DLD1 (cell line): ENCODE results near the gene TIPRL.

Source experiments
- in situ Hi-C: cut with HindIII; loops from 2 replicates; pipeline ENCODE4 v1.10.0; 2017; ENCODE audit warnings: low sequenced_read_pairs

Gene TIPRL

GRCh38 chr1:168210312-168210711, 31.6 kb downstream of the TIPRL start:
- in situ Hi-C loops: no loop called here

- in situ Hi-C loops: no loop called here
Measured at GRCh38 chr1:168213349-168213748, 34.6 kb downstream of the TIPRL start.

- in situ Hi-C loops: no loop called here
Measured at GRCh38 chr1:168216171-168216570, 37.4 kb downstream of the TIPRL start.

GRCh38 chr1:168217664-168218063, 38.9 kb downstream of the TIPRL start:
- in situ Hi-C loops: no loop called here

DNA sequence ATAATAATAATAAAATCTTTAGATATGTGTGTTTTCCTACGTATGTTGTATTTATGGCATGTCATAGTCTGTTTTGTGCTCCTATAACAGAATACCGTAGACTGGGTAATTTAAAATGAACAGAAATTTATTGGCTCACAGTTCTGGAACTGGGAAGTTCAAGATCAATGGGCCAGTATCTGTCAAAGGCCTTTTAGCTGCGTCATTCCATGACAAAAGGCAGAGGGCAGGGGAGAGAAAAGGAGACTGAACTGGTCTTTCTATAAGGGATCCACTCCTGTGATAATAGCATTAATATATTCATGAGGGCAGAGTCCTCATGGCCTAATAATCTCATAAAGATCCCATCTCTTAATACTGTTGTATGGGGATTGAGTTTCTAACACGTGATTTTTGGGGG, 39.9 kb downstream of the TIPRL start:
- in situ Hi-C loops: no loop called here

DNA sequence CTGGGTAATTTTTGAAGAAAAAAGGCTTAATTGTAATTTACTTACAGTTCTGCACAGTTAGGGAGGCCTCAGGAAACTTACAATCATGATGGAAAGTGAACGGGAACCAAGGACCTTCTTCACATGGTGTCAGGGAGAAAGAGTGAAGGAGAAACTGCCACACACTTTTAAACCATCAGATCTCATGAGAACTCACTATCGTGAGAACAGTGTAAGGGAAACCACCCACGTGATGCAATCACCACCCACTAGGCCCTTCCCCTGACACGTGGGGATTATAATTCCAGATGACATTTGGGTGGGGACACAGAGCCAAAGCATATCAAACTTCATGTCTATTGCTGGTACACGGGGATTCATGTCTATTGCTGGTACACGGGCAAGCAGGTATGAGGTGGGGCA, 41.7 kb downstream of the TIPRL start:
- in situ Hi-C loops: no loop called here

- in situ Hi-C loops: no loop called here
Measured at GRCh38 chr1:168221275-168221674, 42.5 kb downstream of the TIPRL start.

- in situ Hi-C loops: no loop called here
Measured at GRCh38 chr1:168223261-168223660, 44.5 kb downstream of the TIPRL start.

DNA sequence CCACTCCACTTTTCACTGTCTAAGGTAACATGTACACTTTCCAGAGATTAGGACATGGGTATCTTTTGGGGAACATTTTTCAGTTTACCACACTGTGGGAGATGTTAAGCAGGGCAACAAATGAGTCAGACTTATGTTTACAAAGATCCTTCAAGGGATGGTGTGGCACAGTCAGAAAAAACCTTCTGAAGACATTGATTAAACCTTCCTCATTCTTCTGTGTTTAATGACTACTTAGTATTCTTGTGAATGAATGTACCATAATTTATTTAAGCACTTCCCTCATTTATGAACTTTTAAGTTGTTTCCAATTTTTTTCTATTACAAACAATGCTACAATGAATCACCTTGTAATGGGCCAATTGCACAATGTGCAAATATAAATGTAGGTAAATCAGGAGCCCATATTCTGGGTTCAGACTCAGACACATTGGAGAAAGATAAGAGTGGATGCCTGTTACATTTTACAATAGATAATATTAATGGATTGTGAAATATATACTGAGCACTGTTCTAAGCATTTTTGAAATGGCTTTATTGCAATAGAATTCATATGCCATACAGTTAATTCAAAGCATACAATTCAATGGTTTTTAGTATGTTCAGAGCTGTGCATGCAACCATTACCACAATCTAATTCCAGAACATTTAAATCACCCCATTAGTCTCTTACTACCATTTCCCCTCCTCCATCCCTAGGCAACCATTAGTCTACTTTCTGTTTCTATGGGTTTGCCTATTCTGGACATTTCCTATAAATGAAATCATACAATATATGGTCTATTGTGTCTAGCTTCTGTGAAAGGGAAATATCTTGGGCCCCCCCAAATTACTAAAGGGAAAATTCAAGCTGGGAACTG, 45.1 kb downstream of the TIPRL start:
- in situ Hi-C loops: no loop called here

DNA sequence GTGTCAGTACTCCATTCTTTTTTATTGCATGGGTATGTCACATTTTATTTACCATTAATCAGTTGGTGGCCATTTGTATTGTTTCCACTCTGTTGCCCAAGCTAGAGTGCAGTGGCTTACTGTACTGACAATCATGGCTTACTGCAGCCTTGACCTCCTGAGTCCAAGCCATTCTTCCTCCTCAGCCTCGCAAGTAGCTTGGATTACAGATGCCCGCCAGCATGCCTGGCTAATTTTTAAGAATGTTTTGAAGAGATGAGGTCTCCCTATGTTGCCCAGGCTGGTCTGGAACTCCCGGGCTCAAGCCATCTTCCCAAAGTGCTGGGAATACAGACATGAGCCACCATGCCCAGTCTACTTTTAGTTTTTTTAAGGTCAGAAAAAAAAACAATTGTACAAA, 46.2 kb downstream of the TIPRL start:
- in situ Hi-C loops: no loop called here

DNA sequence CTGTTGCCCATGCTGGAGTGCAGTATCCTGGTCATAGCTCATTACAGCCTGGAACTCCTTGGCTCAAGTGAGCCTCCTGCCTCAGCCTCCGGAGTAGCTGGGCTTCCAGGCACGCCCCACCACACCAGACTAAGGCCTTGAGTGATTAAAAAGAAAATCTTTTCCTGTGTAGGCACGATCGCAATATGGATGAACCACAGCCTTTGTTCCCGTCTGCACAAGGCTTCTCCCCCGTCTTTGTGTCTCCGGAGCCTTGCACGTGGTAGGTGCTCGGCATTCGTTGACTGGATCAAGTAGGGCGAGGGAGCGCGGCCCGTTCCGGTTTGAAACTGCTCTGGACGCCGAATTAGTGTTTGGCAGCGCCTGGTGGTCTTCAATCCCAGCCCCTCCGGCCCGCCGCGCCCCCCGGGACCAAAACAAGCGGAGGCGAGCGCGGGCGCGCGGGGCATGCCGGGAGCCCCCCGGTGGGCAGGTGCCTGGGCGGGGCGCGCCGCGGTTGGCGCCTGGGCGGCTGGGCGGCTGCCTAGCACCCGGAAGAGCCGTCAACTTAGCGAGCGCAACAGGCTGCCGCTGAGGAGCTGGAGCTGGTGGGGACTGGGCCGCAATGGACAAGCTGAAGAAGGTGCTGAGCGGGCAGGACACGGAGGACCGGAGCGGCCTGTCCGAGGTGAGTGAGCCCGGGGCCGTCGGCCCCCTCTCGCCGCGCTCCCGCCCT, 46.9 kb downstream of the TIPRL start, which contains the start of gene SFT2D2:
Gene SFT2D2, plus strand, starts transcription at position 529 of the 715 bp plus-strand sequence. Its CDS starts 76 bp downstream, at position 605.
- in situ Hi-C loops: no loop called here

DNA sequence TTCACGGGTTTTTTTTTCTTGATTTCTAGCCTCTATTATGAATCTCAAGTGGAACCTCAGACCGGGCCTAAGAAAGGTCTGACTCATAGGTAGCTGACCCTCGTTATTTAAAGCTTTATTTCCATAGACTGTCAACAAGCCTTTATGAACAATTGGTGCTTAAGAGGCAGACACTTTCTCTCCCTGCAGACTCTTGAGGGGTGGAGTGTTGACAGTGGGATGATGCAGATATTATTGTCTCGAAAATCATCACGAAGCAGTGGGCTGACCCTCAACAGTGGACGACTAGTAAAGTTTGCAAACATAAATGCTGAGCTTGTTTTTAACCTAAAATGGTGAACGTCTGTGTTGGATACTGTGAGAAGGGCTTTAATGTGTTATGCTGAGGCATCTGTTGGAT, 48.9 kb downstream of the TIPRL start:
- in situ Hi-C loops: no loop called here

DNA sequence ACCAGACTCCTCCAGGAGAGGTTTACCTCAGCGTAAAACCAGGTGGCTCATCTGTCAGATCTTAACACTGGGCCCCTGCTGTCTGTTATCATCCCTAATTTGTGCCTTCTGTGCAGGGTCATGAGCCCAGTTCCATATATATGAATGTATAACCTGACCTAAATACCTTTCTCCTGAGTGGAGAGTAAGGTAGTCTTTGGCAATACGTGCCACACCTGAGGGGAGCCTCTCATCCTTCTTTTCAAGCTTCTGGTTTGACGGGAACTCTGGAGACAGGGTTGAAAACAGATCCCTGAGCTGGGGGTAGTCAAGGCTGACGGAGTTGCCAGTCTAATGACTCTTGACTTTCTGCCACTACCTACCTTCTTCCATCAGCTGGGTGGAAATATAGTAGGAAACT, 51.1 kb downstream of the TIPRL start:
- in situ Hi-C loops: no loop called here

DNA sequence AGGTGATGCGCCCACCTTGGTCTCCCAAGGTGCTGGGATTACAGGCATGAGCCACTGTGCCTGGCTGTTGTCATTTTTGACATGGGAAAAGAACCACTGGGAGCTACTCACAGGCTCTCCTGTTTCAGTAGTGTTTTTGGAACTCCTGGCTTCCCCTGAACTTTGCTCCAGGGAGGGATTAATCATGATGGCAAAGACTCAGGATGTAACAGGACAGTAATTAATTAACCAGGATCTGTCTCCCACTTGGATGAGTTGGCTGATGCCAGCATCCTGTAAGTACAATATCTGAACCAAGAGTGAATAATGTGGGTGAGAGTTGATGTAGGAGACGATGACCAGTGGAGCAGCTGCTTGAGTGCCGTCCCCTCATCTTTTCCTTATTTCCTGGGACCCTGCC, 51.9 kb downstream of the TIPRL start:
- in situ Hi-C loops: no loop called here

DNA sequence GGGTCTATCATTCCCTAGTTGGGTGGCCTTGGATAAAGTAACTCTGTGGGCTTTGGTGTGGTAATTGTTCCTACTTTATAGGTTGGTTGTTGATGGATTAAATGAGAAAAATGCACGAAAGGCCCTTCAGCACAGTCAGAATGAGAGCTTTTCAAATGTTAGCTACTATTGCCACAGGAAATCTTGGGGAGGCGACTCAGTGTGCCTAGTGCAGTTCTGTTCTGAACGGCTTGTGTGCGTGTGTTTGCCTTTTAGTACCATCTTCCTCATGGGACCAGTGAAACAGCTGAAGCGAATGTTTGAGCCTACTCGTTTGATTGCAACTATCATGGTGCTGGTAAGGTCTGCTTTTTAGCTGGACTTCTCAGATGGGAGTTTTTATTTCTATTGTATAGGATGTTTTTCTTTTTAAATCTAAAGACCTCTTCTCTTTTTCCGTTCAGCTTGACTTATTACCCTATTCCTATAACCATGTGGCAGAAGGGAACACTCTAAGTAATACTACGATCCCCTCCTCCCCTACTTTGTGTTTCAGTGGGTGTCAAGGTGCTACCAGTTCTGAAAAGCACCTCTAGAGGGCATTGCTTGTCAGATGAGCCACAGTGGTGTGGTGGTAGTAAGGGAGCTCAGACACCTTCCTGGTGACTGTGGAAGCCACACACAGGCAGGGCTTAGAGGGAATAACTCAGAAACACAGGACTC, 56.2 kb downstream of the TIPRL start:
- in situ Hi-C loops: no loop called here

DNA sequence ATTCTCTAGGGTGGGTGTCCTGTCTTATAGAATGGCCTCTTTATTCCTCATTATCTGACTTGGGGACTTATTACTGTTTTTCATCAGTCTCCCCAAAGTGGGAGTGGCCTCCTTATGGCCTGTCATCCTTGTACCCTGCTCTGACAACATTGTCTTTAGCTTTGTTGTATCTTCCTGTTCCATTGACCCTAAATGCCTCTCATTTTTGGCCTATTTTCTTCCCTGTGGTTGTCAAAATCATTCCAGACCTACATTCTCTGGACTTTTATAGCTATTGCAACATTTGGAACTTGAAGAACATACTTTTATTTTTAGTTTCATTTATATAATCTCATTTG, 56.8 kb downstream of the TIPRL start:
- in situ Hi-C loops: no loop called here

DNA sequence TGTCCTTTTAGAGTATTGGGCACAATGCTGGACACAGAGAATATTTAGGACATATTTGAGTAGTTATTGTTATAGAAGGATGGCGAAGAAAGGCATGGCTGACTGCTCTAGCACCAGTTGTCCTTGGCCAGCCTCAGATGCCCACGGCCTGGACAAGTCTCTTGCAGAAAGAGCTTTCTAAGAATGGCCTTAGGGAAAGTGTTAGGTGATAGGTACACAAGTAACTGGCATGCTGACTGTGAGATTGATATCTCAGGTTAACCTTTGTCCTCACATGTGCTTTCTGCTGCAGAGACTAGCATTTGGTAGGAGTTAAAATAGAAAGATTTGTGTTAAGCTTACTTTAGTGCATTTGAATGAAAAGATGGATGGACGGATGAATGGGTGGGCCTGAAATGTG, 57.2 kb downstream of the TIPRL start:
- in situ Hi-C loops: no loop called here

DNA sequence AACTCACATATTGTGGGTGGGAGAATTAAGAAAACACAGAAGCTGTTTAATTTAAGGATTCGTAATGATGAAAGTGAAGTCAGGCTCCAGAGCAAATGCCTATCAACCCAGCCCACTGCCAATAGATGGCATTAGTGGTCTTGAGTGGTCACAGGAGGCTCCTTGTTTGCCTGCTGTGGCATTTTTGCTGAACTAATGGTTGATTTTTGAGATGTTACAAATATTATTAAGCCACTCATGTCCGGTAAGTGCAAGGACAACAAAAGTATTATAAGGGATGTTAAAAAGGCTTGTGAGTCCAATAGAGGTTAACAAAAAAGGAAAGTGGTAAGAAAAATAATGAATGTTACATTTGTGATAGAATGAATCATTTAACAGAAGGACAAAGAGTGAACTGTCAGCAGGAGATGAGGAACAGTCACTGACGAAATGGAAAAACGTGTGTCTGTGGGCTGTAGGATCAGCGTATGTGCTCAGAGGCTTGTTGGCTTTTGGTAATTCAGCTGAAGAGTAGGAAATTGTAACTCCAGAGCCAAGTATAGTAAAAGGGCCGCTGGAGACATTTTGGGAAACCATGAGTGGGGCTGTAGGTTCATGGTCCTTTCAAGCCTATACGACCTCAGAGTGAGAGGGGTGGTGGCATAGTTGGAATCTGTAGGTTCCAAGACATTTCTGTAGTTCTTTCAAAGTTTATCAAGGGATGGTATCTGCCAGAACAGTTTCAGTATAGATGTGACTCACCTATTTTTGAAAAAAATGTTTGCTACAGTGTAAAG, 58.3 kb downstream of the TIPRL start:
- in situ Hi-C loops: no loop called here

DNA sequence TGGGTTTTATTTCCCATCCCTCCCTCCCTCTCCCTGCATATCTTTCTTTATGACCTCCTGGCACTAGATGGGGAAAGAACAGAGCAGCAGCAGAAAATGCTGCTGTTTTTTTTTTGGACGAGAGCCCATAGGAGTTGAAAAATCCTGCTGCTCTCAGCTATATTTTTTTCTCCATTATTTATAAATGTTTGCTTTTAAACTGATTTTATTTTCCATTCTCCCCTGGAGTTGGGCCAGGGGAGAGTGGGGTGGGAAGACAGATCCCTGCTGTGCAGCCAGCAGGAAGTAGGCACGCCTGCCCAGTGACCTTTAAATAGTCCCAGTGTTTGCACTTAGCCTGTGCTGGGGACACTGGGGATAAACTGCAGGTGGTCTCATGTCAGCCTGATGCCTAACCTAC, 64.4 kb downstream of the TIPRL start:
- in situ Hi-C loops: no loop called here

DNA sequence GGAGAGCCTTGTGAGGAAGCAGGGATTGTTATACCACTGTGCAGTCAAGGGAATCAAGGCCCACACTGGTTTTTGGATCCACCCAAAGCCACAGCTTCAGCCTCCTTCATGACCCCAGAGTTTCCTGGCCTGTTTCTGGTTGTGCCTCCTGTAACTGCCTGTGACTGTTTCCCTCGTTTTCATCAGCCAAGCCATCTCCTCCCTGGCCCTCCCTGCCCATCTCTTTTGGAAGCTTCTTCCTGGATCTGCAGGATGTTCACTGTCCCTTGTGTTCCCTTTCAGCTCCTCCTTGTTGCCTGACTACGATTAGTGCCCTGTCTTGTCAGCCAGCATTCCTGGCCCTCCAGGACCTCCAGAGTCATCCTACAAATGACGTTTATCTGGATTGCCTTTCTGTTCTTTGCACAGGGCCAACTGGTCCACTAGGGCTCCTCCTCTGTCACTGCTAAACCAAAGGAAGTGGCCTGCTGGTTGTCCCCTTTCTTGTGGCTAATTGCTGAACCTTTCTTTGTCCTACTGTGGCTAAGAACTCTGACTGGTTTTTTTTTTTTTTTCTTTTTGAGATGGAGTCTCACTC, 65.0 kb downstream of the TIPRL start:
- in situ Hi-C loops: no loop called here

DNA sequence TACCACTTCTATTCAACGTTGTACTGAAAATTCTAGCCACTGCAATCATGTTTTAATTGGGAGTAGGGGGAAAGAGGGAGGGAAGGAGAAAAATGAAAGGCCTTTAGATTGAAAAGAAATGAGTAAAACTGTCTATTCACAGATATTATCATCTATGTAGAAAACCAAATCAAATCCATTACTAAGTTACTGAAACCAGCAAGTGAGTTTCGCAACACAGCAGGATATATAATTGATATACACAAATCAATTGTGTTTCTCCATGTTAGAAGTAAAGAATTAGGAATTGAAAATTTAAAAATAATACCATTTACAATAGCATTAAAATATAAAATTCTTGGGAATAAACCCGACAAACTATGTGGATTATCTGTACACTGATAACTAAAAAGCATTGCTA, 66.3 kb downstream of the TIPRL start:
- in situ Hi-C loops: no loop called here
